Bronchial epithelial cell (primary cell): Measurements from ENCODE around the gene TTBK1. TPM values are rescaled to one million over a fixed set of nuclear protein-coding genes. Genes with fewer than 3 reads are reported as not detected.

Experiments used
- DNase-seq: peaks from one replicate; pipeline ENCODE4 v3.0.0-alpha.2; 2010; ENCODE audit warnings: low read depth
- FAIRE-seq: peaks from 2 replicates; lab custom pipeline; 2011; peaks lifted over from hg19 to GRCh38; lab: Jason Lieb, UNC
- H3K27me3 ChIP-seq: 2 replicates; pipeline ENCODE4 v1.5.1; 2011; ENCODE audit warnings: low read length; ENCODE audit not compliant: control insufficient read depth, insufficient read depth
- H3K36me3 ChIP-seq: 2 replicates; pipeline ENCODE4 v1.5.1; 2011; ENCODE audit warnings: low read length; ENCODE audit not compliant: control insufficient read depth, insufficient read depth
- H3K4me3 ChIP-seq: 2 replicates; pipeline ENCODE4 v1.5.1; 2011; ENCODE audit warnings: mild to moderate bottlenecking, low read depth, low read length, control low read depth
- CTCF ChIP-seq: IDR thresholded peaks from 2 replicates; pipeline ENCODE4 v1.5.1; 2011; ENCODE audit warnings: mild to moderate bottlenecking, moderate library complexity, low read length, control low read depth, inconsistent platforms; ENCODE audit not compliant: insufficient read depth, severe bottlenecking
- total RNA-seq: library from RNA; depleted of rRNA; stranded (reverse); fragments of >200 nt; gene quantifications from 2 replicates; pipeline ENCODE4 v1.2.1, GENCODE V29; 2014

Gene TTBK1
- total RNA-seq, 1 donor from 2014 or later: not detected

GRCh38 chr6:43219814-43220213 lies 23.5 kb upstream of the TTBK1 start:
- DNase-seq: no peak
- FAIRE-seq: no peak
- Histone ChIP-seq H3K27me3 (no peaks in the 10 kb centered on the region), H3K36me3 (peaks cover 30% of the 10 kb centered on the region), H3K4me3 (no peak overlapping the region)
- no peak for TF ChIP-seq CTCF

- H3K27me3 ChIP-seq: no peaks in the 10 kb centered on the region
- FAIRE-seq: no peak
- DNase-seq: no peak
- no peak for TF ChIP-seq CTCF
- H3K36me3 ChIP-seq: peaks cover 29% of the 10 kb centered on the region
- no peak overlapping the region for H3K4me3 ChIP-seq
These were observed 22.8 kb upstream of the TTBK1 start for GRCh38 chr6:43220439-43220951.

GRCh38 chr6:43221046-43221972 lies 22.0 kb upstream of the TTBK1 start:
- DNase-seq (peak; percentile 5), FAIRE-seq (no peak)
- Histone ChIP-seq H3K36me3 (peaks cover 26% of the 10 kb centered on the region), H3K4me3 (no peak overlapping the region), H3K27me3 (no peaks in the 10 kb centered on the region)
- no peak for TF ChIP-seq CTCF

- FAIRE-seq (no peak), DNase-seq (no peak)
- Histone ChIP-seq H3K4me3 (no peak overlapping the region), H3K36me3 (peaks cover 22% of the 10 kb centered on the region), H3K27me3 (no peaks in the 10 kb centered on the region)
- no peak for TF ChIP-seq CTCF
These were observed 20.7 kb upstream of the TTBK1 start for GRCh38 chr6:43222418-43223059.

GRCh38 chr6:43223175-43223574 lies 20.1 kb upstream of the TTBK1 start:
- DNase-seq (no peak), FAIRE-seq (no peak)
- peaks cover 21% of the 10 kb centered on the region for H3K36me3 ChIP-seq
- TF ChIP-seq CTCF: no peak
- H3K27me3 ChIP-seq: no peaks in the 10 kb centered on the region
- H3K4me3 ChIP-seq: no peak overlapping the region
